Measurements from ENCODE around the gene LIPC. TPM values are rescaled to one million over a fixed set of nuclear protein-coding genes. Genes with fewer than 3 reads are reported as not detected.

LIPC gene
- total and polyA plus RNA-seq, 10 donors, result 0.47 to 2.5 (median 1.0) TPM

DNA sequence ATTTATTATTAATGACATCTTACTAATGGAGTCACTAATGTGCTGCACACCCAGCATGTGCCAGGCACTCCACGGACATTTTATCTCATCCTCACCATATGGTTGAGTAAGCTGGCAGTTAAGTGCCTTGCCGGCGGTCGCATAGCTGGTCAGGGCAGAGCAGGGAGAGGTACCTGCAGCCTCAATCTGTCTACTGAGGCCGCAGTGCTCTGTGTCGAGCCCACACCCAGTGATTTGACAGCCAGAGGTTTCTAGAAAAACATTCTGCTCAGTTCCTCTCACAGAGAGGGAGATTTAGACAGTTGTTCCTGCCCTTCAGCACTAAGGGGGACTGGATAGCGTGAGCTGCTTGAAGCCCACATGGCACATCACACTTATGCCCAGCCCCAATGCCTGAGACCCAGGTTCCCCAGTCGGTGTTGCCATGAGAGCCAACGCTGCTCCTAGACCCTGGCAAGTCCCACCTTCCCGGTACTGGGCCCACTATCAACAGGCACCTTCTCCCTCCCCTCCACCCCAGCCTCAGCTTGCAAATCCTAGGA is 2.6 kb downstream of the LIPC start:
- Histone ChIP-seq H3K4me3 (no peak overlapping the region), H3K4me1 (peaks cover 0 to 17% (median 4%) of the 10 kb centered on the region in 6 donors), H3K27me3 (replicated peaks in 1 of 7) (no peaks in the 10 kb centered on the region), H3K36me3 (no peaks in the 10 kb centered on the region), H3K27ac (peak overlapping the region in 1 of 8 donors; percentile 8), H3K9me3 (no peaks in the 10 kb centered on the region)
- WGBS, 5 donors, result 77 to 86% (median 85%) methylated on average over 9 to 10 of the region's 10 CpGs
- no peak for TF ChIP-seq POLR2A (IDR thresholded peaks at IDR 0.05)
- no peak for TF ChIP-seq POLR2AphosphoS5 (IDR thresholded peaks at IDR 0.05)
- TF ChIP-seq, protein P1, sequence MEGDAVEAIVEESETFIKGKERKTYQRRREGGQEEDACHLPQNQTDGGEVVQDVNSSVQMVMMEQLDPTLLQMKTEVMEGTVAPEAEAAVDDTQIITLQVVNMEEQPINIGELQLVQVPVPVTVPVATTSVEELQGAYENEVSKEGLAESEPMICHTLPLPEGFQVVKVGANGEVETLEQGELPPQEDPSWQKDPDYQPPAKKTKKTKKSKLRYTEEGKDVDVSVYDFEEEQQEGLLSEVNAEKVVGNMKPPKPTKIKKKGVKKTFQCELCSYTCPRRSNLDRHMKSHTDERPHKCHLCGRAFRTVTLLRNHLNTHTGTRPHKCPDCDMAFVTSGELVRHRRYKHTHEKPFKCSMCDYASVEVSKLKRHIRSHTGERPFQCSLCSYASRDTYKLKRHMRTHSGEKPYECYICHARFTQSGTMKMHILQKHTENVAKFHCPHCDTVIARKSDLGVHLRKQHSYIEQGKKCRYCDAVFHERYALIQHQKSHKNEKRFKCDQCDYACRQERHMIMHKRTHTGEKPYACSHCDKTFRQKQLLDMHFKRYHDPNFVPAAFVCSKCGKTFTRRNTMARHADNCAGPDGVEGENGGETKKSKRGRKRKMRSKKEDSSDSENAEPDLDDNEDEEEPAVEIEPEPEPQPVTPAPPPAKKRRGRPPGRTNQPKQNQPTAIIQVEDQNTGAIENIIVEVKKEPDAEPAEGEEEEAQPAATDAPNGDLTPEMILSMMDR (IDR thresholded peaks at IDR 0.05 in 8 of 11, conservative IDR thresholded peaks at IDR 0.05 in 3 of 11), result no peak
- intact Hi-C loops (cut with DNase I; ENCODE audit: low total_unique reads), result no loop called here
- DNase-seq, result no peak

DNA sequence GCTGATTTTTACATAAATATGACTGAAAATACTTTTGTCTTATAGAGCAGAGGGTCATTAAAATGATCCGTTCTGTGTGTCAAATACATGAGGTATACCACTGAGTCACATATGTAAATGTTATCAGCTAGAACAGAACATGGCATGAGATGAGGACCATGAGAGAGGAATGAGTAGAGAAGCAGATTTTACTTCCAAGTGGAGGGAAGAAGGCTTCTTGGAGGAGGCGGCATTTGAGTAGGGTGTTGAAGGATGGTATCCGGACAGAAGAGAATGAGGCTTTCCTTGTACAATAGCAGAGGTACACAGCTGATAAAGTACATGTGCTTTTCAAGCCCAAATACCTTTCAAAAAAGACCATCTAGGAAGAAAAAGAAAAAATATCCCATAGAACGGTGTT is 4.8 kb downstream of the LIPC start:
- Histone ChIP-seq H3K9me3 (no peaks in the 10 kb centered on the region), H3K4me3 (no peak overlapping the region), H3K36me3 (no peaks in the 10 kb centered on the region), H3K4me1 (peaks cover 0 to 38% (median 15%) of the 10 kb centered on the region in 6 donors), H3K27me3 (replicated peaks in 1 of 7) (no peaks in the 10 kb centered on the region), H3K27ac (no peak overlapping the region)
- 71 to 97% (median 95%) methylated on average over 4 of the region's 4 CpGs for WGBS, 5 donors
- DNase-seq, result no peak
- TF ChIP-seq, protein P1 (IDR thresholded peaks at IDR 0.05 in 8 of 11, conservative IDR thresholded peaks at IDR 0.05 in 3 of 11), result no peak
- intact Hi-C loops (cut with DNase I; ENCODE audit: low total_unique reads), result no loop called here

DNA sequence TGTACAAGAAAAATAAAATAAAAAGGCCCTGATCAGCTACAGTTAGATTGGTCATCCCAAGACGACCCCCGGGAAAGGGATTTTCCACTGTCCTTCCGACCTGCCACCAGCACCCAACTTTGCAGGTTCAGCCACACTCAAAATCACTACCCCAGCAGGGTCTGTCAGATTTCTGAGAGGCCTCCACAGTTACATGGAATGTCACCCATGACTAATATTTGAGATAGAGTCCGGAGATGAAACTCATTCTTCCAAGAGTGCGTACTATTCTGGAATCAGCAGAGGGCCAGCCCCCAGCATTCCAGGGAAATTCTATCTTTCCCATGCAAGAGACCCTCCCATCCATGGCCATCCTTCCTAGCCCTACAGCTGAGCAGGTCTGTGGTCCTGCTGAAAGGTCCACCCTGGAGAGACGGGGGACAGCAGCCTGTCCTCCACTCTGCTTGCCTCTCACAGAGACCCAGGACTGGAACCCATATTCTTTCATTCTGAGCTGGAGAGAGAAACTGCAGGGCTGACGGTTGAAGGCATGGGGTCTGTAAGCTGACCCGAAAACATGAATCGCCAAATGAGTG is 5.8 kb downstream of the LIPC start:
- no peak overlapping the region for H3K27ac ChIP-seq
- peaks cover 0 to 49% (median 17%) of the 10 kb centered on the region in 6 donors for H3K4me1 ChIP-seq
- H3K27me3 ChIP-seq (replicated peaks in 1 of 7), result no peaks in the 10 kb centered on the region
- no peaks in the 10 kb centered on the region for H3K9me3 ChIP-seq
- no peaks in the 10 kb centered on the region for H3K36me3 ChIP-seq
- 90 to 97% (median 93%) methylated on average over 8 to 9 of the region's 9 CpGs for WGBS, 5 donors
- intact Hi-C loops (cut with DNase I; ENCODE audit: low total_unique reads), result no loop called here
- DNase-seq, result no peak
- TF ChIP-seq, protein P1 (IDR thresholded peaks at IDR 0.05 in 8 of 11, conservative IDR thresholded peaks at IDR 0.05 in 3 of 11), result no peak
- no peak for TF ChIP-seq POLR2A (IDR thresholded peaks at IDR 0.05)
- no peak for TF ChIP-seq POLR2AphosphoS5 (IDR thresholded peaks at IDR 0.05)
- H3K4me3 ChIP-seq, result no peak overlapping the region

DNA sequence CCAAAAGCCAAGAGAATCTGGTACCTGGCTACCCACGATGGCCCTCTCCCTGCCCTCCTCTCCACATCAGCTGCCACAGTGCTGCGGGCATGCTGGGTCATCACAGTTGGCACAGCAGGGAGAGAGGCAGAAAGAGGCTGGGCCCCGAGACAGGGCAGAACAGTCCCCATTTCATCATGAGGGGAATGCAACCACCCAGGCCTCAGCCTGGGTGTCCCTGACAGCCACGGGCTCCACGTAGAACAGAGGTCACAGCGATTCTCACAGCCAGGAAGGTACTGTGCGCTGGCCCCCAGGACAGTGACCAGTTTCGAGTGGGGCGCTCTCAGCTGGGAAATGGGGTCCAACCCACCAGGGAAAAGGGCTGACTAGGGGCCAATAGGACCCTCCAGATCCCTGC is 6.3 kb downstream of the LIPC start:
- Histone ChIP-seq H3K4me3 (no peak overlapping the region), H3K27me3 (replicated peaks in 1 of 7) (no peaks in the 10 kb centered on the region), H3K9me3 (no peaks in the 10 kb centered on the region), H3K4me1 (peaks cover 0 to 51% (median 17%) of the 10 kb centered on the region in 6 donors), H3K36me3 (no peaks in the 10 kb centered on the region), H3K27ac (no peak overlapping the region)
- no peak for DNase-seq
- WGBS, 5 donors, result 85 to 97% (median 92%) methylated on average over 7 to 9 of the region's 9 CpGs
- no peak for TF ChIP-seq POLR2AphosphoS5 (IDR thresholded peaks at IDR 0.05)
- no peak for TF ChIP-seq POLR2A (IDR thresholded peaks at IDR 0.05)
- TF ChIP-seq, protein P1 (IDR thresholded peaks at IDR 0.05 in 8 of 11, conservative IDR thresholded peaks at IDR 0.05 in 3 of 11), result no peak
- intact Hi-C loops (cut with DNase I; ENCODE audit: low total_unique reads), result no loop called here

All from spleen (tissue), 11 donors.